ENCODE data around the gene CERS6.
A peak's percentile ranks its signal among the peaks of the same experiment; 100 is the strongest.

The CERS6 gene

DNA sequence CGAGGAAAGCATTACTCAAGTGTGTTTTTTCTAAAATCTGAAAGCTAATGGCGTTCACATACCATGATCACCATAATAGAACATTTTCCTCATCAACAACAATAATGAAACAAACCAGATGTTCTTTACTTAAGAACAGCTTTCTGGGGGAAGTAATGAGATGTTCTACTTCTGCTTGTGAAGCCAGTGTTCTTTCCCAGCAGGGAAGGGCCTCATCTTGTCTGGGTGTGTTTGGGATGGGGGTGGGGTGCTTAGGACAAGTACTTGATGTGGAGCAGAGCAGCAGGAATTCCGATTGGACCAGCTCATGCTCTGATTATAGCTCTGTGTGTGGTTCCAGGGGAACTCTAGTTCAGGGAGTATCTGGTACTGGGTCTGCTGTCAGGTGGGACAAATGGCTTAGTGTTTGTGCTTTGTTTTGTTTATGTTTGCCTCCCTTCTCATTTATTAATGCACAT lies 183.4 kb downstream of the CERS6 start:
- peak; percentile 62 for ATAC-seq
- TF ChIP-seq ISL1 (CRISPR knock-in tag; IDR thresholded peaks at IDR 0.05) (no peak), BACH2 (CRISPR knock-in tag; IDR thresholded peaks at IDR 0.05; ENCODE audit: borderline replicate concordance) (no peak), ZNF8 (CRISPR knock-in tag; IDR thresholded peaks at IDR 0.05) (no peak), CREB5 (CRISPR knock-in tag; IDR thresholded peaks at IDR 0.05; ENCODE audit: low read depth) (no peak), OSR1 (CRISPR knock-in tag; IDR thresholded peaks at IDR 0.05) (no peak), ZFP3 (CRISPR knock-in tag; IDR thresholded peaks at IDR 0.05) (no peak), SNAI2 (CRISPR knock-in tag; IDR thresholded peaks at IDR 0.05) (no peak), ZFP30 (CRISPR knock-in tag; IDR thresholded peaks at IDR 0.05) (no peak), ZC3H10 (CRISPR knock-in tag; IDR thresholded peaks at IDR 0.05) (no peak), ZNF565 (CRISPR knock-in tag; conservative IDR thresholded peaks at IDR 0.05; ENCODE audit: low read depth) (no peak), PPARA (CRISPR knock-in tag; IDR thresholded peaks at IDR 0.05; ENCODE audit: borderline replicate concordance) (no peak), CSDC2 (CRISPR knock-in tag; IDR thresholded peaks at IDR 0.05) (no peak), RARB (CRISPR knock-in tag; IDR thresholded peaks at IDR 0.05) (no peak), ZNF70 (CRISPR knock-in tag; IDR thresholded peaks at IDR 0.05) (no peak), ARNTL (CRISPR knock-in tag; IDR thresholded peaks at IDR 0.05; ENCODE audit: borderline replicate concordance, low read depth) (no peak)
- TF ChIP-seq, protein P1, sequence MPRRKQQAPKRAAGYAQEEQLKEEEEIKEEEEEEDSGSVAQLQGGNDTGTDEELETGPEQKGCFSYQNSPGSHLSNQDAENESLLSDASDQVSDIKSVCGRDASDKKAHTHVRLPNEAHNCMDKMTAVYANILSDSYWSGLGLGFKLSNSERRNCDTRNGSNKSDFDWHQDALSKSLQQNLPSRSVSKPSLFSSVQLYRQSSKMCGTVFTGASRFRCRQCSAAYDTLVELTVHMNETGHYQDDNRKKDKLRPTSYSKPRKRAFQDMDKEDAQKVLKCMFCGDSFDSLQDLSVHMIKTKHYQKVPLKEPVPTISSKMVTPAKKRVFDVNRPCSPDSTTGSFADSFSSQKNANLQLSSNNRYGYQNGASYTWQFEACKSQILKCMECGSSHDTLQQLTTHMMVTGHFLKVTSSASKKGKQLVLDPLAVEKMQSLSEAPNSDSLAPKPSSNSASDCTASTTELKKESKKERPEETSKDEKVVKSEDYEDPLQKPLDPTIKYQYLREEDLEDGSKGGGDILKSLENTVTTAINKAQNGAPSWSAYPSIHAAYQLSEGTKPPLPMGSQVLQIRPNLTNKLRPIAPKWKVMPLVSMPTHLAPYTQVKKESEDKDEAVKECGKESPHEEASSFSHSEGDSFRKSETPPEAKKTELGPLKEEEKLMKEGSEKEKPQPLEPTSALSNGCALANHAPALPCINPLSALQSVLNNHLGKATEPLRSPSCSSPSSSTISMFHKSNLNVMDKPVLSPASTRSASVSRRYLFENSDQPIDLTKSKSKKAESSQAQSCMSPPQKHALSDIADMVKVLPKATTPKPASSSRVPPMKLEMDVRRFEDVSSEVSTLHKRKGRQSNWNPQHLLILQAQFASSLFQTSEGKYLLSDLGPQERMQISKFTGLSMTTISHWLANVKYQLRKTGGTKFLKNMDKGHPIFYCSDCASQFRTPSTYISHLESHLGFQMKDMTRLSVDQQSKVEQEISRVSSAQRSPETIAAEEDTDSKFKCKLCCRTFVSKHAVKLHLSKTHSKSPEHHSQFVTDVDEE (CRISPR knock-in tag; IDR thresholded peaks at IDR 0.05), result no peak
- TF ChIP-seq, protein P2, sequence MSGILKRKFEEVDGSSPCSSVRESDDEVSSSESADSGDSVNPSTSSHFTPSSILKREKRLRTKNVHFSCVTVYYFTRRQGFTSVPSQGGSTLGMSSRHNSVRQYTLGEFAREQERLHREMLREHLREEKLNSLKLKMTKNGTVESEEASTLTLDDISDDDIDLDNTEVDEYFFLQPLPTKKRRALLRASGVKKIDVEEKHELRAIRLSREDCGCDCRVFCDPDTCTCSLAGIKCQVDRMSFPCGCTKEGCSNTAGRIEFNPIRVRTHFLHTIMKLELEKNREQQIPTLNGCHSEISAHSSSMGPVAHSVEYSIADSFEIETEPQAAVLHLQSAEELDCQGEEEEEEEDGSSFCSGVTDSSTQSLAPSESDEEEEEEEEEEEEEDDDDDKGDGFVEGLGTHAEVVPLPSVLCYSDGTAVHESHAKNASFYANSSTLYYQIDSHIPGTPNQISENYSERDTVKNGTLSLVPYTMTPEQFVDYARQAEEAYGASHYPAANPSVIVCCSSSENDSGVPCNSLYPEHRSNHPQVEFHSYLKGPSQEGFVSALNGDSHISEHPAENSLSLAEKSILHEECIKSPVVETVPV (CRISPR knock-in tag; IDR thresholded peaks at IDR 0.05), result no peak

- no peak for ATAC-seq
- TF ChIP-seq ISL1 (CRISPR knock-in tag; IDR thresholded peaks at IDR 0.05) (no peak), ZC3H10 (CRISPR knock-in tag; IDR thresholded peaks at IDR 0.05) (no peak), ZNF8 (CRISPR knock-in tag; IDR thresholded peaks at IDR 0.05) (no peak), TOX (CRISPR knock-in tag; IDR thresholded peaks at IDR 0.05; ENCODE audit: borderline replicate concordance) (no peak), SNAI2 (CRISPR knock-in tag; IDR thresholded peaks at IDR 0.05) (no peak), CSDC2 (CRISPR knock-in tag; IDR thresholded peaks at IDR 0.05) (no peak), BACH2 (CRISPR knock-in tag; IDR thresholded peaks at IDR 0.05; ENCODE audit: borderline replicate concordance) (no peak), TCF4 (CRISPR knock-in tag; IDR thresholded peaks at IDR 0.05; ENCODE audit: borderline replicate concordance) (no peak), ZNF70 (CRISPR knock-in tag; IDR thresholded peaks at IDR 0.05) (no peak), RARB (CRISPR knock-in tag; IDR thresholded peaks at IDR 0.05) (no peak), ZFP3 (CRISPR knock-in tag; IDR thresholded peaks at IDR 0.05) (no peak), GLIS3 (CRISPR knock-in tag; IDR thresholded peaks at IDR 0.05) (no peak), ARNTL (CRISPR knock-in tag; IDR thresholded peaks at IDR 0.05; ENCODE audit: borderline replicate concordance, low read depth) (no peak), ZFP30 (CRISPR knock-in tag; IDR thresholded peaks at IDR 0.05) (no peak), CREB5 (CRISPR knock-in tag; IDR thresholded peaks at IDR 0.05; ENCODE audit: low read depth) (no peak)
- TF ChIP-seq, protein P3, sequence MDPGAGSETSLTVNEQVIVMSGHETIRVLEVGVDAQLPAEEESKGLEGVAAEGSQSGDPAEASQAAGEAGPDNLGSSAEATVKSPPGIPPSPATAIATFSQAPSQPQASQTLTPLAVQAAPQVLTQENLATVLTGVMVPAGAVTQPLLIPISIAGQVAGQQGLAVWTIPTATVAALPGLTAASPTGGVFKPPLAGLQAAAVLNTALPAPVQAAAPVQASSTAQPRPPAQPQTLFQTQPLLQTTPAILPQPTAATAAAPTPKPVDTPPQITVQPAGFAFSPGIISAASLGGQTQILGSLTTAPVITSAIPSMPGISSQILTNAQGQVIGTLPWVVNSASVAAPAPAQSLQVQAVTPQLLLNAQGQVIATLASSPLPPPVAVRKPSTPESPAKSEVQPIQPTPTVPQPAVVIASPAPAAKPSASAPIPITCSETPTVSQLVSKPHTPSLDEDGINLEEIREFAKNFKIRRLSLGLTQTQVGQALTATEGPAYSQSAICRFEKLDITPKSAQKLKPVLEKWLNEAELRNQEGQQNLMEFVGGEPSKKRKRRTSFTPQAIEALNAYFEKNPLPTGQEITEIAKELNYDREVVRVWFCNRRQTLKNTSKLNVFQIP (CRISPR knock-in tag; IDR thresholded peaks at IDR 0.05; ENCODE audit: borderline replicate concordance, low read depth), result no peak
- TF ChIP-seq, protein P1 (CRISPR knock-in tag; IDR thresholded peaks at IDR 0.05), result no peak
These were observed 184.0 kb downstream of the CERS6 start for GRCh38 chr2:168640039-168640438.
